ENCODE data around the gene PGAP6.
"Not testable (repeated sequence)": the region's sequence is repeated elsewhere in the genome, so short reads cannot be mapped to it uniquely, and the experiment has no call there.

The PGAP6 gene

DNA sequence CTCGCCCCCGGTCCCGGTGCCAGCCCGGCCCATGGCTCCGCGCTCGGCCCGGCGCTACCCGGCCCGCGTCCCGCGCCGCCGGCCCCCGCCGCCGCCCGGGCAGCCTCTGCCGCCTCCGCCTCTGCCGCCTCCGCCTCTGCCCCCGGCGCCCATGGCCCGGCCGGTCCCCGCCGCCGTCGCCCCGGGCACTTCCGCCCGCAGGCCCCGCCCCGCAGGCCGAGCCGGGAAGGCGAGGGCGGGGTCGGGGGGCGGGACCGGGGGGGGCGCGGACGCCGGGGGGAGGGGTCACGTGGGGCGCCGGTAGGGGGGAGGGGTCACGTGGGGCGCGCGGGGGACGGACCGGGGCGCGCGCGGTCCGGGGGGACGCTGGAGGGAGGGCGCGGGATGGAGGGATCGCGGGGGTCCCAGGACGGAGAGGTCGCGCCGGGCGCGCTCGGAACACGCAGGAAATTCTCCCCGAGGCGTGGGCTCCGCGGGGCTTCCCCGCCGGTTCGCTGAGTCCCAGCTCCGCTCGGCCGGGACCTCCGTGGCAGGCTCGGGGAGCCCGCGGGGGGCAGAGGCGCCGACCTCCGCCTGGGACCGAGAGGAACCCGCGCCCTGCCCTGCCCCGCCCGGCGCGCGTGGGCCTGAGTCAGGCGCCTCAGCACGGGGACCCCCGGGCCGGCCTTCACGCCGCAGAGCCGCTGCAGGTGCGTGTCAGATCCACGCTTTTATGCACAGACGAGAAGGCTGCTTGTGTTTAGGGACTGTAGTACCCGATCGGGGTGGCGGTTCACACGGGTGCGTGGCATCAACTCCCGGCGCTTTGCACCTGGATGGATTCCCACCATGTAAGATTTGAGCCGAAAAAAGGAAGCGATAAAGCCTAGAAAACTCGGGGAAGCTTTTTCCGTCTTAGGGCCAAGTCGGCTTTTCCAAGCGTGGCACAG, at the start of gene PGAP6:
TSS of gene PGAP6 (minus strand) at position 190 of the 929 bp plus-strand sequence. CDS start at position 33, 157 bp downstream.
- DNase-seq, result peak; percentile 59

DNA sequence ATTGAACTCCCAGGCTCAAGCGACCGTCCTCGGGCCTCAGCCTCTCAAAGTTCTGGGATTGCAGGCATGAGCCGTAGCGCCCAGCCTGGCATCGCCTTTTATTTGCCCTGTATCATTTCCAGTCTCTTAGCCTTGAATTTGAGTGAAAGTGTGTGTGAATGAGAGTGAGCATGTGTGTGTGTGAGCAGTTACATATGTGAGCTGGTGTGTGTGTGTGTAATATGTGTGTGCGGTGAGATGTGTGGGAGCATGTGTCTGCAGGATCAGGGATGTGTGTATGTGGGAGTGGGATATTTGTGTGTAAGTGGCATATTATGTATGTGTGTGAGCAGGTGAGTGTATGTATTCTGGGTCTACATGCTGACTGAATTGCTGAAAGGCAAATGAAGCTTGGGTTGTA, 49.1 kb upstream of the PGAP6 start:
- no peak for DNase-seq

- DNase-seq, result no peak
Measured at GRCh38 chr16:427250-427649, 45.5 kb upstream of the PGAP6 start.

GRCh38 chr16:426906-427249, 45.1 kb upstream of the PGAP6 start:
- DNase-seq, result no peak

DNA sequence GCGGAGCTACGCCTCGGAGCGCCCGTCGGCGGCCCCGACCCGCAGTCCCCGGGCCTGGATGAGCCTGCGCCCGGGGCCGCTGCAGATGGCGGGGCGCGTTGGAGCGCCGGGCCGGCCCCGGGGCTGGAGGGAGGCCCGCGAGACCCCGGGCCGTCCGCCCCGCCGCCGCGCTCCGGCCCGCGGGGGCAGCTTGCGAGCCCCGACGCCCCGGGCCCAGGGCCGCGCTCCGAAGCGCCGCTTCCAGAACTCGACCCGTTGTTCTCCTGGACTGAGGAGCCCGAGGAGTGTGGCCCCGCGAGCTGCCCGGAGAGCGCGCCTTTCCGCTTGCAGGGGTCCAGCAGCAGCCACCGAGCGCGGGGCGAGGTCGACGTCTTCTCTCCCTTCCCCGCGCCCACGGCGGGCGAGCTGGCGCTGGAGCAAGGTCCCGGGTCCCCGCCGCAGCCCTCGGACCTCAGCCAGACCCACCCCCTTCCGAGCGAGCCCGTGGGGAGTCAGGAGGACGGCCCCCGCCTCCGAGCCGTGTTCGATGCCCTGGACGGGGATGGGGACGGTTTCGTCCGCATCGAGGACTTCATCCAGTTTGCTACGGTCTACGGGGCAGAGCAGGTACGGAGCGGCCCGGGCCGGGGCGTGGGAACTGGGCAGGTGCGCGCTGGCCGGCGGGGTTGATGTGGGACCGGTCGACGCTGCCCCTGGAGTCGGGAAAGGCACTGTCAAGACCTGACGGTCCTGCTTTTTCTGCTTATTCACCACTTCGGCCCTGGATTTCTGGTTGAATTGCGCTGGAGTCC, 44.5 kb upstream of the PGAP6 start:
- DNase-seq, result no peak

GRCh38 chr16:425740-426114, 43.9 kb upstream of the PGAP6 start:
- no peak for DNase-seq

GRCh38 chr16:425082-425718, 43.4 kb upstream of the PGAP6 start, which contains the start of gene RAB11FIP3:
Gene RAB11FIP3 (plus strand): TSS chr16:425649. CDS start chr16:426007, 358 bp downstream.
- DNase-seq, result peak; percentile 79

- no peak for DNase-seq
Measured at GRCh38 chr16:424623-425081, 42.9 kb upstream of the PGAP6 start.

- no peak for DNase-seq
Measured at GRCh38 chr16:424033-424622, 42.4 kb upstream of the PGAP6 start.

- DNase-seq, result not testable (repeated sequence)
Measured at GRCh38 chr16:422179-422578, 40.4 kb upstream of the PGAP6 start.

DNA sequence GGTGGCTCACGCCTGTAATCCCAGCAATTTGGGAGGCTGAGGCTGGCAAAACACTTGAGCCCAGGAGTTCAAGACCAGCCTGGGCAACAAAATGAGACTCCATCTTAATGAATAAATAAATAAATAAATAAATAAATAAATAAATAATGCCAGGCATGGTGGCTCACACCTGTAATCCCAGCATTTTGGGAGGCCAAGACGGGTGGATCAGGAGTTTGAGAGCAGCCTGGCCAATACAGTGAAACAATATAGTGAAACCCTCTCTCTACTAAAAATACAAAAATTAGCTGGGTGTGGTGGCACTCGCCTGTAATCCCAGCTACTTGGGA, 33.4 kb upstream of the PGAP6 start:
- DNase-seq, result not testable (repeated sequence)

- no peak for DNase-seq
Measured at GRCh38 chr16:414395-415169, 32.8 kb upstream of the PGAP6 start.

- DNase-seq, result no peak
Measured at GRCh38 chr16:411576-412265, 29.9 kb upstream of the PGAP6 start.

DNA sequence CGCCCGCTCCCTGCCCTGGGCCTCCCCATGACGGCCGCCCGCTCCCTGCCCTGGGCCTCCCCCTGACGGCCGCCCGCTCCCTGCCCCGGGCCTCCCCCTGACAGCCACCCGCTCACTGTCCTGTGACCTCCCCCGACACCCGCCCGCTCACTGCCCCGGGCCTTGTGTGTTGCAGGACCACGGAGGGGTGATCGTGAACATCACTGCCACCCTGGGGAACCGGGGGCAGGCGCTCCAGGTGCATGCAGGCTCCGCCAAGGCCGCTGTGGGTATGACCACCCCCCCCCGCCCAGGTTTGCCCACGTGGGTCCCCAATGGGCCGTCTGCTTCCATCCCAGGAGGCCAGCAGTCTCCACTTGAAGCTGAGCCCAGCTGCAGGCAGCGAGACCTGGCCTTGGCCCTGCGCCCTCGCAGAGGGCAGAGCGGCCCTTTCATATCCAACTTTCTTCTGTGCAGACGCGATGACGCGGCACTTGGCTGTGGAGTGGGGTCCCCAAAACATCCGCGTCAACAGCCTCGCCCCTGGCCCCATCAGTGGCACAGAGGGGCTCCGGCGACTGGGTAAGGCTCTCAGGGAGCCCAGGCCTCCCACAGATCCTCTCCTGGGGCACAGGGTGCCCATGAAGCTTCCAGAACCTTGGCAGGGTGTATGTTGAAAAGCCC, 28.9 kb upstream of the PGAP6 start:
- no peak for DNase-seq

DNA sequence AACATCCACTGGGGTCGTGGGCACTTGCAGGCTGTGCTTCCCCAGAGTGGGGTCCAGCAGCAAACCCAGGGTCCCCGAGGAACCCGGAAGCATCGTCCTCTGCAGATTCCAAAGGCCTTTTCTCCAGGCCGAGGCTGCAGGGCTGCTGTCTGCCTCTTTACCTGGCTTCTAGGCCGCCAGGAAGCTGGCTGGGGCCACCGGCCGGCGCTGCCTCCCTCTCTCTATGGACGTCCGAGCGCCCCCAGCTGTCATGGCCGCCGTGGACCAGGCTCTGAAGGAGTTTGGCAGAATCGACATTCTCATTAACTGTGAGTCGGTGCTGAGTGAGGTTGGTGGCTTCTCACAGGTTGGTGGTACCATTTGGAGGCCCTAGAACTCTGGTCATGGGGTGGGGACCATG, 25.5 kb upstream of the PGAP6 start:
- DNase-seq, result no peak

DNA sequence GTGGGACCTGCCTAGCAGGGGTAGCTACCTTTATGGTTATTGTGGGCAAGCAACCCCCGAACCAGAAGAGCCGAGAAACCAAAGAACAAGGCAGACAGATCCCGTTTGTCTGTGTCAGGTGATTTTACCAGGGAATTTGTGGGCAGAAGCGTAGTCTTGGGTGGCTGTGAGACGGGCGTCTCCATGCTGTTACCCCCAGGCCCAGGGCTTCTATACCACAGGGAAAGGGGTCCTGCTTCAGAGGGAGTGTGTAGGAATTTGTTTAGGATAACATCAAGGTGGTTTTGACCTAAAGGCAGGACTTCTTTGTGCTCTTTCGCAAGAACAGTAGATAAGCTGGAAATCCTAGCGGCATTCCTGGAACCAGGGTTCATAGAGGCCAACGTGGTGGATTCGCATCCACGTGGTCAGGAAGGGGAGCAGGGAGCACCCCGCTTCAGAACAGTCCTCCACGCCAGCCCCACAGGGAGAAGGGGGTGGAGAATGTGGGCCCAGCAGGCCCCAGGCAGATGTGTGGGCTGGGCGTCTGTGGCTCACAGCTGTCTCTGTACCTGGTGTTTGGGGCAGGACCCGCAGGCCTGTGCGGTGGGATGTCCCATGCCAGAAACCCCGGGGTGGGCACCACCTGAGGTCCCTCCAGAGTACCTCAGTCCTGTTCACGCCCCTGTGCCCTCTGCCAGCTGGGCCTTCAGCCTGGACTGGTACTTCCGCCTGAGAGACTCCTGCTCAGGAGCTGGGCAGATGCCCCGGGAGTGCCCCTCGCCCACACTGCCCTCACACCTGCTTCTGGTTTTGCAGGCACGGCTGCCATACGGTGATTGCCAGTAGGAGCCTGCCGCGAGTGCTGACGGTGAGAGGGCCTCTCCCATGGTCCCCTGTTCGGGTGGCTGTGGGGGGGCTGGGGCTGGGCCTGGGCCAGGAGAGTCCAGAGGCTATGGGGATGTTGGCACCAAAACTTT, 24.0 kb upstream of the PGAP6 start:
- DNase-seq, result no peak

GRCh38 chr16:404971-405486, 23.3 kb upstream of the PGAP6 start:
- DNase-seq, result no peak

GRCh38 chr16:401468-402348, 19.9 kb upstream of the PGAP6 start, which contains the start of gene DECR2:
Gene DECR2 (plus strand): TSS chr16:401885. CDS start chr16:401964, 79 bp downstream.
- peak; percentile 99 for DNase-seq
